H1 (cell line): ENCODE measurements around the gene CLUH. TPM values are rescaled to one million over a fixed set of nuclear protein-coding genes. Genes with fewer than 3 reads are reported as not detected.

Source experiments
- CTCF ChIA-PET: fragments of 300-600 bp; sonication (Branson Sonifier 250); formaldehyde crosslinking; loops from one replicate; lab custom pipeline; 2021; ENCODE audit not compliant: partially characterized antibody; lab: Charles Lee
- POLR2A ChIA-PET: fragments of 300-600 bp; sonication (Branson Sonifier 250); formaldehyde crosslinking; loops from one replicate; lab custom pipeline; 2021; ENCODE audit warnings: inconsistent platforms; ENCODE audit not compliant: partially characterized antibody; lab: Charles Lee
- DNase-seq, 2 experiments: peaks; one replicate each; pipeline versions ENCODE4 v3.0.0 to v3.0.0-alpha.2; 2010 to 2022; ENCODE audit warnings: low spot score in 2 of 2, low read depth in 1 of 2, mixed read lengths in 1 of 2
- FAIRE-seq: peaks from 2 replicates; lab custom pipeline; 2011; peaks lifted over from hg19 to GRCh38; lab: Jason Lieb, UNC
- H2AFZ ChIP-seq: 2 replicates; pipeline ENCODE4 v1.8.1; 2012; ENCODE audit warnings: low read length, inconsistent platforms
- H2AK5ac ChIP-seq: 2 replicates; pipeline ENCODE4 v1.6.1; 2013; ENCODE audit warnings: low read depth, low read length
- H2BK120ac ChIP-seq: replicated peaks from 2 replicates; pipeline ENCODE3; 2013; ENCODE audit warnings: low read depth, low read length, inconsistent platforms
- H2BK12ac ChIP-seq: 2 replicates; pipeline ENCODE4 v1.6.1; 2013; ENCODE audit warnings: low read depth, low read length
- H2BK15ac ChIP-seq: 2 replicates; pipeline ENCODE4 v1.6.1; 2013; ENCODE audit warnings: low read length
- H2BK20ac ChIP-seq: 2 replicates; pipeline ENCODE4 v1.6.1; 2013; ENCODE audit warnings: low read length
- H2BK5ac ChIP-seq: 2 replicates; pipeline ENCODE4 v1.6.1; 2013; ENCODE audit warnings: low read depth, low read length
- H3K14ac ChIP-seq: 2 replicates; pipeline ENCODE4 v1.6.1; 2013; ENCODE audit warnings: inconsistent platforms; ENCODE audit not compliant: insufficient read length
- H3K18ac ChIP-seq: 2 replicates; pipeline ENCODE4 v1.6.1; 2013; ENCODE audit warnings: low read length; ENCODE audit errors: extremely low read depth
- H3K23ac ChIP-seq: 2 replicates; pipeline ENCODE4 v1.6.1; 2013; ENCODE audit warnings: inconsistent platforms; ENCODE audit not compliant: insufficient read length
- H3K23me2 ChIP-seq: 2 replicates; pipeline ENCODE4 v1.6.1; 2013; ENCODE audit warnings: low read depth, low read length
- H3K27ac ChIP-seq: 2 replicates; pipeline ENCODE4 v1.6.1; 2011; ENCODE audit warnings: low read depth, low read length, inconsistent platforms
- H3K27me3 ChIP-seq, 4 experiments: replicated peaks in 1 of 4; 1 replicate in 1 of 4; 2 replicates in 3 of 4; pipeline versions ENCODE4 v1.6.1 to v1.8.1; 2011 to 2013; ENCODE audit warnings: low read length in 3 of 4, mild to moderate bottlenecking in 3 of 4, inconsistent platforms in 2 of 4, mixed read lengths in 2 of 4, moderate library complexity in 1 of 4; ENCODE audit not compliant: control insufficient read depth in 3 of 4, insufficient read depth in 3 of 4; ENCODE audit errors: extremely low read depth in 1 of 4
- H3K36me3 ChIP-seq, 4 experiments: 2 replicates each; pipeline versions ENCODE4 v1.6.1 to v1.8.1; 2011 to 2013; ENCODE audit warnings: mild to moderate bottlenecking in 4 of 4, low read length in 3 of 4, moderate library complexity in 2 of 4, control low read depth in 1 of 4, inconsistent platforms in 1 of 4; ENCODE audit not compliant: insufficient read depth in 4 of 4, control insufficient read depth in 2 of 4
- H3K4ac ChIP-seq: replicated peaks from 2 replicates; pipeline ENCODE3; 2013; ENCODE audit warnings: low read length, low read depth, mixed read lengths, inconsistent platforms; ENCODE audit not compliant: insufficient read length
- H3K4me1 ChIP-seq, 4 experiments: replicated peaks in 1 of 4; 1 replicate in 1 of 4; 2 replicates in 3 of 4; pipeline versions ENCODE4 v1.6.1 to v1.8.1; 2011 to 2013; ENCODE audit warnings: low read length in 3 of 4, inconsistent platforms in 2 of 4, mixed read lengths in 1 of 4; ENCODE audit not compliant: insufficient read depth in 4 of 4, control insufficient read depth in 3 of 4
- H3K4me2 ChIP-seq, 2 experiments: 2 replicates each; pipeline versions ENCODE4 v1.6.1 to v1.8.1; 2011 to 2013; ENCODE audit warnings: low read depth in 2 of 2, low read length in 2 of 2, control low read depth in 1 of 2, inconsistent platforms in 1 of 2, mild to moderate bottlenecking in 1 of 2; ENCODE audit not compliant: insufficient read depth in 1 of 2
- H3K4me3 ChIP-seq, 4 experiments: fragments of 200-600, 300-600 bp in 1 of 4; sonication (generic), shearing (Covaris generic), sonication (Bioruptor Twin) in 1 of 4; 2 replicates each; pipeline versions ENCODE4 v1.5.1 to v1.8.1; 2011 to 2016; ENCODE audit warnings: low read length in 4 of 4, low read depth in 3 of 4, control low read depth in 2 of 4, inconsistent platforms in 2 of 4, mild to moderate bottlenecking in 2 of 4, mixed read lengths in 1 of 4, moderate library complexity in 1 of 4; ENCODE audit not compliant: insufficient read depth in 2 of 4; ENCODE audit errors: extremely low read depth in 1 of 4
- H3K56ac ChIP-seq: replicated peaks from 2 replicates; pipeline ENCODE3; 2013; ENCODE audit warnings: low read depth, mild to moderate bottlenecking, mixed read lengths, low read length, inconsistent platforms; ENCODE audit not compliant: insufficient read length
- H3K79me1 ChIP-seq: 2 replicates; pipeline ENCODE4 v1.6.1; 2013; ENCODE audit warnings: low read depth, low read length, control low read depth
- H3K79me2 ChIP-seq, 2 experiments: 2 replicates each; pipeline versions ENCODE4 v1.6.1 to v1.8.1; 2012 to 2013; ENCODE audit warnings: low read length in 2 of 2, mild to moderate bottlenecking in 2 of 2, inconsistent platforms in 1 of 2; ENCODE audit not compliant: insufficient read depth in 2 of 2, control insufficient read depth in 1 of 2
- H3K9ac ChIP-seq, 4 experiments: replicated peaks in 1 of 4; 1 replicate in 1 of 4; 2 replicates in 3 of 4; pipeline versions ENCODE4 v1.6.1 to v1.8.1; 2011 to 2013; ENCODE audit warnings: low read depth in 3 of 4, low read length in 3 of 4, control low read depth in 2 of 4, mild to moderate bottlenecking in 2 of 4, moderate library complexity in 2 of 4, inconsistent platforms in 1 of 4; ENCODE audit errors: extremely low read depth in 1 of 4
- H3K9me3 ChIP-seq, 2 experiments: 2 replicates each; pipeline versions ENCODE4 v1.6.1 to v1.8.1; 2012 to 2013; ENCODE audit warnings: mild to moderate bottlenecking in 2 of 2, moderate library complexity in 2 of 2, control low read depth in 1 of 2, inconsistent platforms in 1 of 2, low read depth in 1 of 2, low read length in 1 of 2, mixed read lengths in 1 of 2; ENCODE audit not compliant: insufficient read depth in 2 of 2
- H4K20me1 ChIP-seq, 2 experiments: replicated peaks in 1 of 2; 2 replicates each; pipeline versions ENCODE3 to v1.8.1; 2011 to 2013; ENCODE audit warnings: inconsistent platforms in 2 of 2, low read length in 2 of 2, mild to moderate bottlenecking in 1 of 2; ENCODE audit not compliant: insufficient read depth in 2 of 2, control insufficient read depth in 1 of 2
- H4K5ac ChIP-seq: 2 replicates; pipeline ENCODE4 v1.6.1; 2013; ENCODE audit warnings: low read length, low read depth, mixed read lengths, inconsistent platforms; ENCODE audit not compliant: insufficient read length
- H4K8ac ChIP-seq: 2 replicates; pipeline ENCODE4 v1.8.0; 2013; ENCODE audit warnings: mild to moderate bottlenecking, moderate library complexity, low read length, inconsistent platforms; ENCODE audit not compliant: insufficient read depth; ENCODE audit errors: extremely low read depth
- H4K91ac ChIP-seq: replicated peaks from 2 replicates; pipeline ENCODE3; 2013; ENCODE audit warnings: low read length, mixed read lengths, inconsistent platforms; ENCODE audit not compliant: insufficient read length
- CBX5 ChIP-seq: fragments of 300-800, 300-1000 bp; sonication (generic); IDR thresholded peaks from 2 replicates; pipeline ENCODE4 v1.7.1; 2016; ENCODE audit warnings: antibody characterized with exemption, low read length, low read depth
- CEBPB ChIP-seq: IDR thresholded peaks from 2 replicates; pipeline ENCODE4 v1.6.1; 2012; ENCODE audit warnings: low read depth, low read length
- KDM4A ChIP-seq: IDR thresholded peaks from one replicate; pipeline ENCODE4 v1.7.1; 2012; ENCODE audit warnings: low read depth, mild to moderate bottlenecking, moderate library complexity, low read length, inconsistent platforms; ENCODE audit not compliant: severe bottlenecking
- RAD21 ChIP-seq, 2 experiments: IDR thresholded peaks in 1 of 2; conservative IDR thresholded peaks in 1 of 2; 2 replicates each; pipeline ENCODE4 v1.6.1; 2011; ENCODE audit warnings: low read depth in 2 of 2, low read length in 2 of 2, improper control_type of control experiment in 1 of 2, inconsistent platforms in 1 of 2, mild to moderate bottlenecking in 1 of 2, moderate library complexity in 1 of 2
- SIN3A ChIP-seq, 2 experiments: IDR thresholded peaks in 1 of 2; conservative IDR thresholded peaks in 1 of 2; 2 replicates each; pipeline ENCODE4 v1.6.1; 2011 to 2012; ENCODE audit warnings: low read length in 2 of 2, improper control_type of control experiment in 1 of 2, low read depth in 1 of 2, mild to moderate bottlenecking in 1 of 2
- SIRT6 ChIP-seq: IDR thresholded peaks from one replicate; pipeline ENCODE4 v1.7.1; 2012; ENCODE audit warnings: low read length, inconsistent platforms
- WGBS, 2 experiments: shearing (Covaris generic) in 1 of 2; methylation state at CpG; one replicate each; pipeline versions ENCODE4 v1.1.6 to v1.1.7; 2013 to 2015; ENCODE audit warnings: low lambda C conversion rate in 2 of 2, mixed read lengths in 2 of 2, inconsistent platforms in 1 of 2, low coverage in 1 of 2, missing lambda C conversion rate in 1 of 2; ENCODE audit not compliant: insufficient replicate concordance in 2 of 2, insufficient coverage in 1 of 2, insufficient read length in 1 of 2; ENCODE audit errors: extremely low coverage in 1 of 2, missing lambda C conversion rate in 1 of 2; 5-methylcytosine and 5-hydroxymethylcytosine counted together
- polyA plus RNA-seq, 7 experiments: library from polyadenylated mRNA; depleted of rRNA in 3 of 7; stranded (reverse) in 5 of 7; unstranded in 2 of 7; fragments of >200 nt in 5 of 7; fragments of 200-250 nt in 2 of 7; gene quantifications; 1 replicate in 5 of 7; 2 replicates in 1 of 7; 4 replicates in 1 of 7; pipeline versions ENCODE4 v1.2.1 to v1.2.3, GENCODE V29; 2011 to 2013; ENCODE audit warnings: missing spikeins in 2 of 7, mixed read lengths in 2 of 7
- total RNA-seq: library from RNA; stranded (reverse); fragmentation: NEBNext Ultra II Directional; extraction: Animal tissue kit (Norgen Biotek cat#: 25700); gene quantifications from 2 replicates; pipeline ENCODE4 v1.2.1, GENCODE V29; 2021

The CLUH gene
- total and polyA plus RNA-seq, 2 of the 8 experiments (the other 6 are each of a cell fraction or from before 2014, with no cell fraction given), result 33.6 to 98.6 TPM

- no peaks in the 10 kb centered on the region for H3K27me3 ChIP-seq
- H3K4ac ChIP-seq, result no peak overlapping the region
- H3K79me2 ChIP-seq, result no peaks in the 10 kb centered on the region
- H3K4me2 ChIP-seq, result no peak overlapping the region
- no peaks in the 10 kb centered on the region for H3K23me2 ChIP-seq
- no peak overlapping the region for H2AK5ac ChIP-seq
- no peak overlapping the region for H2BK20ac ChIP-seq
- no peak overlapping the region for H3K14ac ChIP-seq
- H3K23ac ChIP-seq, result no peak overlapping the region
- ChIA-PET POLR2A (interaction anchor here (1.2 to 2.3 kb wide), 5 partner anchors 8 to 57 kb away, joined by 3 to 7 read pairs (median 4); no protein-coding TSS in a partner anchor), CTCF (interaction anchor here (2.9 to 4.5 kb wide), 2 partner anchors 8 to 14 kb away, joined by 11 to 30 read pairs; no protein-coding TSS in a partner anchor)
- no peak overlapping the region for H3K18ac ChIP-seq
- H3K4me1 ChIP-seq, result peaks cover 0 to 5% (median 0%) of the 10 kb centered on the region in 4 experiments; a peak in 2 of 7 replicates
- FAIRE-seq, result no peak
- H2BK12ac ChIP-seq, result no peak overlapping the region
- H4K5ac ChIP-seq, result no peak overlapping the region
- WGBS, 2 experiments, result 96% methylated on average over 20 of the region's 42 CpGs; no CpG with 5 or more reads in 1 of the 2 experiments
- H3K79me1 ChIP-seq, result no peaks in the 10 kb centered on the region; the same call in 1 of the 2 replicates
- H3K9me3 ChIP-seq, result no peaks in the 10 kb centered on the region
- H3K36me3 ChIP-seq, result peaks cover 0 to 65% (median 9%) of the 10 kb centered on the region in 4 experiments; a peak in 5 of 8 replicates
- no peak overlapping the region for H3K9ac ChIP-seq
- no peak for TF ChIP-seq SIRT6
- no peak for TF ChIP-seq KDM4A
- no peak for TF ChIP-seq CEBPB
- TF ChIP-seq SIN3A (conservative IDR thresholded peaks at IDR 0.05 in 1 of 2, IDR thresholded peaks at IDR 0.05 in 1 of 2; ENCODE audit: low read depth in 1 of 2, low read length in 2 of 2), result no peak
- TF ChIP-seq CBX5, result no peak
- no peak for TF ChIP-seq RAD21 (IDR thresholded peaks at IDR 0.05 in 1 of 2, conservative IDR thresholded peaks at IDR 0.05 in 1 of 2; ENCODE audit: low read depth in 2 of 2, low read length in 2 of 2)
- no peak overlapping the region for H4K8ac ChIP-seq
- DNase-seq, result no peak
- no peak overlapping the region for H3K56ac ChIP-seq
- H2AFZ ChIP-seq, result no peak overlapping the region
- no peak overlapping the region for H3K4me3 ChIP-seq
- no peak overlapping the region for H2BK15ac ChIP-seq
- no peak overlapping the region for H3K27ac ChIP-seq
- H4K91ac ChIP-seq, result no peak overlapping the region
- peaks cover 0 to 10% of the 10 kb centered on the region in 2 experiments for H4K20me1 ChIP-seq
- H2BK120ac ChIP-seq, result no peak overlapping the region
- no peak overlapping the region for H2BK5ac ChIP-seq
Measured at GRCh38 chr17:2694381-2695242, 17.0 kb downstream of the CLUH start.
